HEK293 (cell line): Measurements from ENCODE around the gene PTH2.
A peak's percentile ranks its signal among the peaks of the same experiment; 100 is the strongest.

Experiments used
- CTCF ChIA-PET: fragments of 350-600 bp; formaldehyde crosslinking; extraction: SDS; loops from one replicate; lab custom pipeline; 2021; ENCODE audit warnings: antibody characterized with exemption; lab: Yijun Ruan, JAX
- POLR2A ChIA-PET: fragments of 300-600 bp; formaldehyde crosslinking; extraction: SDS; loops from one replicate; lab custom pipeline; 2020; ENCODE audit warnings: antibody characterized with exemption, inconsistent platforms; lab: Yijun Ruan, JAX
- H3K27ac ChIP-seq: fragments of 200-500 bp; sonication (Bioruptor generic); 2 replicates; pipeline ENCODE4 v1.5.1; 2014; ENCODE audit warnings: low read depth, low read length, control low read depth, inconsistent platforms; ENCODE audit errors: extremely low read depth
- H3K36me3 ChIP-seq, 2 experiments: fragments of 200-500 bp in 1 of 2; sonication (Bioruptor generic) in 1 of 2; 1 replicate in 1 of 2; 2 replicates in 1 of 2; pipeline ENCODE4 v1.5.1; 2014 to 2017; ENCODE audit warnings: inconsistent platforms in 2 of 2, low read length in 2 of 2; ENCODE audit not compliant: control insufficient read depth in 2 of 2, insufficient read depth in 1 of 2
- H3K4me1 ChIP-seq: fragments of 200-500 bp; sonication (Bioruptor generic); 2 replicates; pipeline ENCODE4 v1.5.1; 2014; ENCODE audit warnings: mild to moderate bottlenecking, low read length, inconsistent platforms; ENCODE audit not compliant: control insufficient read depth, insufficient read depth
- H3K4me3 ChIP-seq: 2 replicates; pipeline ENCODE4 v1.5.1; 2011; ENCODE audit warnings: low read depth, mild to moderate bottlenecking, control low read depth, low read length, moderate library complexity
- H3K9me3 ChIP-seq: fragments of 200-500 bp; sonication (Bioruptor generic); 2 replicates; pipeline ENCODE4 v1.5.1; 2014; ENCODE audit warnings: low read depth, low read length, inconsistent platforms; ENCODE audit not compliant: control insufficient read depth, insufficient read depth
- GLIS1 ChIP-seq: fragments of 450-650 bp; formaldehyde crosslinking; IDR thresholded peaks from 2 replicates; pipeline ENCODE4 v1.5.1; 2016; ENCODE audit warnings: missing biosample characterization, missing genetic modification characterization
- GLIS2 ChIP-seq: fragments of 450-650 bp; formaldehyde crosslinking; IDR thresholded peaks from 2 replicates; pipeline ENCODE4 v1.5.1; 2016; ENCODE audit warnings: missing biosample characterization, missing genetic modification characterization
- KLF1 ChIP-seq: fragments of 450-650 bp; formaldehyde crosslinking; IDR thresholded peaks from 2 replicates; pipeline ENCODE4 v1.5.1; 2016; ENCODE audit warnings: missing biosample characterization, missing genetic modification characterization
- KLF16 ChIP-seq: fragments of 450-650 bp; formaldehyde crosslinking; IDR thresholded peaks from 2 replicates; pipeline ENCODE4 v1.5.1; 2017; ENCODE audit warnings: missing biosample characterization, missing genetic modification characterization
- PRDM1 ChIP-seq: fragments of 450-650 bp; formaldehyde crosslinking; IDR thresholded peaks from 2 replicates; pipeline ENCODE4; 2016; ENCODE audit warnings: missing biosample characterization, missing genetic modification characterization
- PRDM10 ChIP-seq: fragments of 450-650 bp; formaldehyde crosslinking; IDR thresholded peaks from 2 replicates; pipeline ENCODE4 v1.5.1; 2016; ENCODE audit warnings: missing biosample characterization, missing genetic modification characterization
- SCRT1 ChIP-seq: fragments of 450-650 bp; formaldehyde crosslinking; IDR thresholded peaks from 2 replicates; pipeline ENCODE4 v1.5.1; 2016; ENCODE audit warnings: missing biosample characterization, missing genetic modification characterization, borderline replicate concordance
- SCRT2 ChIP-seq: fragments of 450-650 bp; formaldehyde crosslinking; IDR thresholded peaks from 2 replicates; pipeline ENCODE4 v1.5.1; 2016; ENCODE audit warnings: missing biosample characterization, missing genetic modification characterization
- ZBTB10 ChIP-seq: fragments of 450-650 bp; formaldehyde crosslinking; IDR thresholded peaks from 2 replicates; pipeline ENCODE4 v1.5.1; 2016; ENCODE audit warnings: missing biosample characterization, missing genetic modification characterization
- ZBTB17 ChIP-seq: fragments of 450-650 bp; formaldehyde crosslinking; IDR thresholded peaks from 2 replicates; pipeline ENCODE4 v1.5.1; 2016; ENCODE audit warnings: missing biosample characterization, missing genetic modification characterization
- ZFHX2 ChIP-seq: fragments of 450-650 bp; formaldehyde crosslinking; conservative IDR thresholded peaks from 2 replicates; pipeline ENCODE4 v1.5.1; 2016; ENCODE audit warnings: missing biosample characterization, missing genetic modification characterization
- ZNF311 ChIP-seq: fragments of 450-650 bp; formaldehyde crosslinking; IDR thresholded peaks from 2 replicates; pipeline ENCODE4 v1.5.1; 2017; ENCODE audit warnings: missing biosample characterization, missing genetic modification characterization, borderline replicate concordance
- ZNF354C ChIP-seq: fragments of 450-650 bp; formaldehyde crosslinking; IDR thresholded peaks from 2 replicates; pipeline ENCODE4 v1.5.1; 2016; ENCODE audit warnings: missing biosample characterization, missing genetic modification characterization, low read depth, borderline replicate concordance
- ZNF366 ChIP-seq: fragments of 450-650 bp; formaldehyde crosslinking; conservative IDR thresholded peaks from 2 replicates; pipeline ENCODE4 v1.5.1; 2016; ENCODE audit warnings: missing biosample characterization, missing genetic modification characterization
- ZNF548 ChIP-seq: fragments of 450-650 bp; formaldehyde crosslinking; IDR thresholded peaks from 2 replicates; pipeline ENCODE4 v1.5.1; 2016; ENCODE audit warnings: missing biosample characterization, missing genetic modification characterization
- ZNF677 ChIP-seq: fragments of 450-650 bp; IDR thresholded peaks from 2 replicates; pipeline ENCODE4 v1.5.0; 2018; ENCODE audit warnings: missing biosample characterization, mild to moderate bottlenecking, missing genetic modification characterization, moderate library complexity
- TF ChIP-seq, protein P1 (sequence below): fragments of 450-650 bp; formaldehyde crosslinking; IDR thresholded peaks from 2 replicates; pipeline ENCODE4; 2016; ENCODE audit warnings: missing biosample characterization, missing genetic modification characterization
- TF ChIP-seq, protein P2 (sequence below): fragments of 450-650 bp; formaldehyde crosslinking; IDR thresholded peaks from 2 replicates; pipeline ENCODE4 v1.5.1; 2016; ENCODE audit warnings: missing biosample characterization, missing genetic modification characterization, borderline replicate concordance

The PTH2 gene

DNA sequence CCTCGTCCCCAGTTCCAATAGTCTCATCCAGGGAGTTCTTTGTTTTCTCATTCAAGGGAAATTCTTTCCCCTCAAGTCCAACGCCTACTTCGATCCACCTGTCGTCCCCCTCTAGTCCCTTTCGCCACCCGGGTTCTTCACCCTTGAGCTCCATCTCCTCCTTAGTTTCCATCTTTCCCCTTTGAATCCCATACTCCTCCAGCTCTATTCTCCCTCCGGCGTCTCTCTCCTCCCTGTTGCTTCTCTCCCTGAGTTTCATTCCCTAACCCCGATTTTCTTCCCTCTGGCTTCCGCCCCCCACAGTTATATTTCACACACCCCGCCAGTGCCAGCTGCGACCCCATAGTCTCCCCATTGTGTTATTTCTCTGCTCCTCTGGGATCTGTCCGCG, 18.7 kb upstream of the PTH2 start (continued):
- TF ChIP-seq ZBTB10 (0 out of 2 replicates have a peak, but pooled peaks have one; percentile 35), ZNF354C (tag by site-specific recombination) (no peak), SCRT1 (peak; percentile 78), KLF1 (tag by site-specific recombination) (0 out of 2 replicates have a peak, but pooled peaks have one; percentile 4), ZBTB17 (peak; percentile 89), ZFHX2 (tag by site-specific recombination) (0 out of 2 replicates have a peak, but pooled peaks have one; percentile 26), ZNF366 (tag by site-specific recombination) (peak; percentile 92), PRDM1 (tag by site-specific recombination) (0 out of 2 replicates have a peak, but pooled peaks have one; percentile 67), ZNF311 (tag by site-specific recombination) (peak; percentile 54; the same call in 1 of the 2 replicates)
- TF ChIP-seq, protein P1, sequence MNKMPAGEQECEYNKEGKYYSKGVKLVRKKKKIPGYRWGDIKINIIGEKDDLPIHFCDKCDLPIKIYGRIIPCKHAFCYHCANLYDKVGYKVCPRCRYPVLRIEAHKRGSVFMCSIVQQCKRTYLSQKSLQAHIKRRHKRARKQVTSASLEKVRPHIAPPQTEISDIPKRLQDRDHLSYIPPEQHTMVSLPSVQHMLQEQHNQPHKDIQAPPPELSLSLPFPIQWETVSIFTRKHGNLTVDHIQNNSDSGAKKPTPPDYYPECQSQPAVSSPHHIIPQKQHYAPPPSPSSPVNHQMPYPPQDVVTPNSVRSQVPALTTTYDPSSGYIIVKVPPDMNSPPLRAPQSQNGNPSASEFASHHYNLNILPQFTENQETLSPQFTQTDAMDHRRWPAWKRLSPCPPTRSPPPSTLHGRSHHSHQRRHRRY (tag by site-specific recombination) = no peak

GRCh38 chr19:49441210-49441959, 18.1 kb upstream of the PTH2 start, which contains the start of gene SLC17A7:
Gene SLC17A7, minus strand, starts transcription at chr19:49441527. Its CDS starts 148 bp downstream, at chr19:49441379.
- POLR2A ChIA-PET = interaction anchor here (2.3 kb wide), 1 partner anchor 11 kb away, joined by 28 read pairs; the partner anchor contains the start of genes ALDH16A1 and PIH1D1
- H3K9me3 ChIP-seq = no peaks in the 10 kb centered on the region
- peaks cover 0 to 1% of the 10 kb centered on the region in 2 experiments; a peak in 2 of 3 replicates for H3K36me3 ChIP-seq
- H3K27ac ChIP-seq = no peak within 1 kb of the TSS
- H3K4me3 ChIP-seq = peak within 1 kb of the TSS; percentile 23
- peaks cover 7% of the 10 kb centered on the region for H3K4me1 ChIP-seq
- CTCF ChIA-PET = interaction anchor here (1.2 to 2.4 kb wide), 6 partner anchors 10 to 50 kb away, joined by 4 to 59 read pairs (median 8); partner anchors contain the start of genes GFY and PIH1D1
- TF ChIP-seq ZNF548 (tag by site-specific recombination) (no peak), ZBTB10 (peak; percentile 61; the same call in 1 of the 2 replicates), SCRT2 (tag by site-specific recombination) (no peak), KLF16 (peak; percentile 80), PRDM1 (tag by site-specific recombination) (peak; percentile 90), GLIS2 (tag by site-specific recombination) (0 out of 2 replicates have a peak, but pooled peaks have one; percentile 44), ZNF677 (tag by site-specific recombination) (no peak), GLIS1 (tag by site-specific recombination) (0 out of 2 replicates have a peak, but pooled peaks have one; percentile 1), PRDM10 (tag by site-specific recombination) (peak; percentile 55)
- TF ChIP-seq, protein P2, sequence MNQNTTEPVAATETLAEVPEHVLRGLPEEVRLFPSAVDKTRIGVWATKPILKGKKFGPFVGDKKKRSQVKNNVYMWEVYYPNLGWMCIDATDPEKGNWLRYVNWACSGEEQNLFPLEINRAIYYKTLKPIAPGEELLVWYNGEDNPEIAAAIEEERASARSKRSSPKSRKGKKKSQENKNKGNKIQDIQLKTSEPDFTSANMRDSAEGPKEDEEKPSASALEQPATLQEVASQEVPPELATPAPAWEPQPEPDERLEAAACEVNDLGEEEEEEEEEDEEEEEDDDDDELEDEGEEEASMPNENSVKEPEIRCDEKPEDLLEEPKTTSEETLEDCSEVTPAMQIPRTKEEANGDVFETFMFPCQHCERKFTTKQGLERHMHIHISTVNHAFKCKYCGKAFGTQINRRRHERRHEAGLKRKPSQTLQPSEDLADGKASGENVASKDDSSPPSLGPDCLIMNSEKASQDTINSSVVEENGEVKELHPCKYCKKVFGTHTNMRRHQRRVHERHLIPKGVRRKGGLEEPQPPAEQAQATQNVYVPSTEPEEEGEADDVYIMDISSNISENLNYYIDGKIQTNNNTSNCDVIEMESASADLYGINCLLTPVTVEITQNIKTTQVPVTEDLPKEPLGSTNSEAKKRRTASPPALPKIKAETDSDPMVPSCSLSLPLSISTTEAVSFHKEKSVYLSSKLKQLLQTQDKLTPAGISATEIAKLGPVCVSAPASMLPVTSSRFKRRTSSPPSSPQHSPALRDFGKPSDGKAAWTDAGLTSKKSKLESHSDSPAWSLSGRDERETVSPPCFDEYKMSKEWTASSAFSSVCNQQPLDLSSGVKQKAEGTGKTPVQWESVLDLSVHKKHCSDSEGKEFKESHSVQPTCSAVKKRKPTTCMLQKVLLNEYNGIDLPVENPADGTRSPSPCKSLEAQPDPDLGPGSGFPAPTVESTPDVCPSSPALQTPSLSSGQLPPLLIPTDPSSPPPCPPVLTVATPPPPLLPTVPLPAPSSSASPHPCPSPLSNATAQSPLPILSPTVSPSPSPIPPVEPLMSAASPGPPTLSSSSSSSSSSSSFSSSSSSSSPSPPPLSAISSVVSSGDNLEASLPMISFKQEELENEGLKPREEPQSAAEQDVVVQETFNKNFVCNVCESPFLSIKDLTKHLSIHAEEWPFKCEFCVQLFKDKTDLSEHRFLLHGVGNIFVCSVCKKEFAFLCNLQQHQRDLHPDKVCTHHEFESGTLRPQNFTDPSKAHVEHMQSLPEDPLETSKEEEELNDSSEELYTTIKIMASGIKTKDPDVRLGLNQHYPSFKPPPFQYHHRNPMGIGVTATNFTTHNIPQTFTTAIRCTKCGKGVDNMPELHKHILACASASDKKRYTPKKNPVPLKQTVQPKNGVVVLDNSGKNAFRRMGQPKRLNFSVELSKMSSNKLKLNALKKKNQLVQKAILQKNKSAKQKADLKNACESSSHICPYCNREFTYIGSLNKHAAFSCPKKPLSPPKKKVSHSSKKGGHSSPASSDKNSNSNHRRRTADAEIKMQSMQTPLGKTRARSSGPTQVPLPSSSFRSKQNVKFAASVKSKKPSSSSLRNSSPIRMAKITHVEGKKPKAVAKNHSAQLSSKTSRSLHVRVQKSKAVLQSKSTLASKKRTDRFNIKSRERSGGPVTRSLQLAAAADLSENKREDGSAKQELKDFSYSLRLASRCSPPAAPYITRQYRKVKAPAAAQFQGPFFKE (tag by site-specific recombination) = no peak
